Osteoblast (primary cell): ENCODE data around the gene HOXA11. TPM values are rescaled to one million over a fixed set of nuclear protein-coding genes. Genes with fewer than 3 reads are reported as not detected.

ENCODE experiments used
- DNase-seq: peaks from one replicate; pipeline ENCODE4 v3.0.0; 2011; ENCODE audit warnings: low spot score, mixed read lengths; ENCODE audit not compliant: insufficient read length; ENCODE audit errors: missing footprints
- H2AFZ ChIP-seq: 2 replicates; pipeline ENCODE4 v1.6.0; 2011; ENCODE audit warnings: mild to moderate bottlenecking, low read length
- H3K27ac ChIP-seq: 2 replicates; pipeline ENCODE4 v1.5.1; 2011; ENCODE audit warnings: mild to moderate bottlenecking, low read depth, low read length, moderate library complexity
- H3K27me3 ChIP-seq: 2 replicates; pipeline ENCODE4 v1.6.0; 2012; ENCODE audit warnings: mild to moderate bottlenecking, control low read depth, inconsistent platforms, low read length, moderate library complexity; ENCODE audit not compliant: insufficient read depth
- H3K36me3 ChIP-seq: 2 replicates; pipeline ENCODE4 v1.5.1; 2011; ENCODE audit warnings: mild to moderate bottlenecking, low read length, control low read depth, moderate library complexity; ENCODE audit not compliant: insufficient read depth
- H3K4me1 ChIP-seq: 2 replicates; pipeline ENCODE4 v1.5.1; 2011; ENCODE audit warnings: mild to moderate bottlenecking, low read length, control low read depth, moderate library complexity; ENCODE audit not compliant: insufficient read depth
- H3K4me2 ChIP-seq: 2 replicates; pipeline ENCODE4 v1.6.0; 2011; ENCODE audit warnings: mild to moderate bottlenecking, low read length; ENCODE audit not compliant: insufficient read depth
- H3K4me3 ChIP-seq: fragments of 200-600 bp; sonication (generic); 3 replicates; pipeline ENCODE4 v1.5.1; 2012; ENCODE audit warnings: mild to moderate bottlenecking, low read length, inconsistent platforms; ENCODE audit not compliant: insufficient read depth
- H3K79me2 ChIP-seq: 2 replicates; pipeline ENCODE4 v1.6.0; 2012; ENCODE audit warnings: mild to moderate bottlenecking, low read length, control low read depth, inconsistent platforms; ENCODE audit not compliant: insufficient read depth
- H3K9me3 ChIP-seq: 2 replicates; pipeline ENCODE4 v1.5.1; 2011; ENCODE audit warnings: low read depth, low read length, control low read depth
- H4K20me1 ChIP-seq: 2 replicates; pipeline ENCODE4 v1.6.0; 2012; ENCODE audit warnings: mild to moderate bottlenecking, low read length, control low read depth; ENCODE audit not compliant: insufficient read depth
- total RNA-seq: library from RNA; depleted of rRNA; stranded (reverse); fragments of >200 nt; gene quantifications from 2 replicates; pipeline ENCODE4 v1.2.3, GENCODE V29; 2012
- TF ChIP-seq, protein P1 (sequence below): IDR thresholded peaks from 2 replicates; pipeline ENCODE4 v1.5.1; 2011; ENCODE audit warnings: mild to moderate bottlenecking, low read depth, low read length, moderate library complexity; ENCODE audit errors: extremely low read depth

Gene HOXA11
- total RNA-seq, 1 donor, result 15.2 TPM

DNA sequence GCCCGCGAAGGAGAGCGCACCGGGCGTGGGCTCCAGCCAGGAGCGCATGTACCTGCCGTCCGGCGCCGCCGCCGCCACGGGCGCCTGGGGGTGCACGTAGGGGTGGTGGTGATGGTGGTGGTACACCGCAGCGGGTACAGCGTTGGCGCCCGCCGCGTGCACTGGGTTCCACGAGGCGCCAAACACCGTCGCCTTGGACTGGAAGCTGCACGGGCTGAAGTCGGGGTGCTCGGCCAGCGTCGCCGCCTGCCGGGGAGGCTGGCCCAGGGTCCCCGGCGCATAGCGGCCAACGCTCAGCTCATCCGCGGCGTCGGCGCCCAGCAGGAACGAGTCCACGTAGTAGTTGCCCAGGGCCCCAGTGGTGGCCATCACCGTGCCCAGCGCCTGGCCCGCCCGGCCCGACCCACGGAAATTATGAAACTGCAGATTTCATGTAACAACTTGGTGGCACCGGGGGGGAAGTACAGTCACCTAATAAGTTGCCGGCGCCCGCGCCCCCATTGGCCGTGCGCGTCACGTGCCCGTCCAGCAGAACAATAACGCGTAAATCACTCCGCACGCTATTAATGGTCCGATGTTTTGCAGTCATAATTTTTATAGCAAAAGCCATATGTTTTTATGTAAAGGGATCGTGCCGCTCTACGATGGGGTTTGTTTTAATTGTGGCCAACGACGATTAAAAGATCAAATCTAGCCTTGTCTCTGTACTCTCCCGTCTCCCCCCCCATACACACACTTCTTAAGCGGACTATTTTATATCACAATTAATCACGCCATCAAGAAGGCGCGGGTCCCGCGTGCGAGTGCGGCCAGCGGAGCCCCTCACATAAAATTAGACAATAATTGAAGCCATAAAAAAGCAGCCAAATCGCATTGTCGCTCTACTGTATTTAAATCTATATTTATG lies 19.7 kb downstream of the HOXA11 start, which contains the start of gene HOXA9:
HOXA9 (minus strand) TSS at position 449 of the 907 bp plus-strand sequence; CDS start at position 369, 80 bp downstream.
- Histone ChIP-seq H3K79me2 (peaks cover 97% of the 10 kb centered on the region), H3K27ac (peak within 1 kb of the TSS; percentile 95), H3K4me1 (peaks cover 32% of the 10 kb centered on the region), H2AFZ (peak within 1 kb of the TSS; percentile 84), H3K9me3 (no peaks in the 10 kb centered on the region), H3K36me3 (peaks cover 18% of the 10 kb centered on the region), H3K4me2 (peak within 1 kb of the TSS; percentile 99), H3K4me3 (peak within 1 kb of the TSS; percentile 75), H4K20me1 (peaks cover 17% of the 10 kb centered on the region), H3K27me3 (no peaks in the 10 kb centered on the region)
- TF ChIP-seq, protein P1, sequence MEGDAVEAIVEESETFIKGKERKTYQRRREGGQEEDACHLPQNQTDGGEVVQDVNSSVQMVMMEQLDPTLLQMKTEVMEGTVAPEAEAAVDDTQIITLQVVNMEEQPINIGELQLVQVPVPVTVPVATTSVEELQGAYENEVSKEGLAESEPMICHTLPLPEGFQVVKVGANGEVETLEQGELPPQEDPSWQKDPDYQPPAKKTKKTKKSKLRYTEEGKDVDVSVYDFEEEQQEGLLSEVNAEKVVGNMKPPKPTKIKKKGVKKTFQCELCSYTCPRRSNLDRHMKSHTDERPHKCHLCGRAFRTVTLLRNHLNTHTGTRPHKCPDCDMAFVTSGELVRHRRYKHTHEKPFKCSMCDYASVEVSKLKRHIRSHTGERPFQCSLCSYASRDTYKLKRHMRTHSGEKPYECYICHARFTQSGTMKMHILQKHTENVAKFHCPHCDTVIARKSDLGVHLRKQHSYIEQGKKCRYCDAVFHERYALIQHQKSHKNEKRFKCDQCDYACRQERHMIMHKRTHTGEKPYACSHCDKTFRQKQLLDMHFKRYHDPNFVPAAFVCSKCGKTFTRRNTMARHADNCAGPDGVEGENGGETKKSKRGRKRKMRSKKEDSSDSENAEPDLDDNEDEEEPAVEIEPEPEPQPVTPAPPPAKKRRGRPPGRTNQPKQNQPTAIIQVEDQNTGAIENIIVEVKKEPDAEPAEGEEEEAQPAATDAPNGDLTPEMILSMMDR, result no peak
- peak; percentile 99 for DNase-seq

DNA sequence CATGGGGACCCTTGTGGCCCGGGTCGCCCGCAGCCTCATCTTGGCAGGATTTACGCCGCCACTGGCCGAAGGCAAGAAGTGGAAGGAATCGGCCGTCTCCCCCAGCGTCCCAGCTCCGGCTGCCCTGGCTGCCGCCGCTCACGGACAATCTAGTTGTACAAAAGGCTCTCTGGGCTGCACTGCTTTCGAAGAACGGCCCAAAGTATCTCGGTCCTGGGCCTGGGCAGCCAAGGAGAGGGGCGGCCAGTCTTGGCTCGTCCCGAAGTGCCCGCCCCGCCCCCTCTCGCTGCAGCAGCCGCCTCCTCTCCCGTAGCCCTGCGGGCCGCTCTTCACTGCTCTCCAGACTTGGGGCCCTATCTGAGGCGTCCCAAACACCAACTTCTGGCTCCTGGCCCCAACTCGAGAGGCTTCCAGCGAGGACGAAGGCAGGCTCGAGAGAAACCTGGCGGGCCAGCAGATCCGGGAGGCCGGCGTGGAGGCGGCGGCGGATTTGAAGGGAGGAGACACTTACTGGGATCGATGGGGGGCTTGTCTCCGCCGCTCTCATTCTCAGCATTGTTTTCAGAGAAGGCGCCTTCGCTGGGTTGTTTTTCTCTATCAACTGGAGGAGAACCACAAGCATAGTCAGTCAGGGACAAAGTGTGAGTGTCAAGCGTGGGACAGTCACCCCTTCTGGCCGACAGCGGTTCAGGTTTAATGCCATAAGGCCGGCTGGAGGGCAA lies 20.5 kb downstream of the HOXA11 start:
- peaks cover 32% of the 10 kb centered on the region for H3K4me1 ChIP-seq
- H4K20me1 ChIP-seq, result peaks cover 17% of the 10 kb centered on the region
- peak overlapping the region; percentile 95 for H3K27ac ChIP-seq
- H2AFZ ChIP-seq, result no peak overlapping the region
- no peaks in the 10 kb centered on the region for H3K9me3 ChIP-seq
- TF ChIP-seq, protein P1, result peak; percentile 26
- no peaks in the 10 kb centered on the region for H3K27me3 ChIP-seq
- DNase-seq, result peak; percentile 92
- H3K4me2 ChIP-seq, result peak overlapping the region; percentile 99
- peak overlapping the region; percentile 75 for H3K4me3 ChIP-seq
- peaks cover 18% of the 10 kb centered on the region for H3K36me3 ChIP-seq
- H3K79me2 ChIP-seq, result peaks cover 94% of the 10 kb centered on the region

DNA sequence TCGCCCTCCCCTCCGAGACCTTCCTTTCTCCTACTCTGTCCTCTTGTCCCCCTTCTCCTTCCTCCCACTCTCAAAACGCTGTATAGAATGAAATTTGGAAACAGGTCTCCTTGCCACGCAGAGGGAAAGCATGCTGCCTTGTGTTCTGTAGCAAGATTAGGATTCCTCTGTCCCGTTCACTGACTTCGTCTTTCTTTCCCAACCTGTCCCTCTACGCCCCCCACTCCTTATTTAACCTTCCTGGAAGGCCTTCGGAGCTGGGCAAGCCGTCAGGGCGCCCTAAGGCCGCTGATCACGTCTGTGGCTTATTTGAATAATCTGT lies 21.0 kb downstream of the HOXA11 start:
- peaks cover 89% of the 10 kb centered on the region for H3K79me2 ChIP-seq
- no peak overlapping the region for H2AFZ ChIP-seq
- DNase-seq, result peak; percentile 91
- H3K4me2 ChIP-seq, result peak overlapping the region; percentile 99
- peaks cover 17% of the 10 kb centered on the region for H4K20me1 ChIP-seq
- no peaks in the 10 kb centered on the region for H3K27me3 ChIP-seq
- peaks cover 32% of the 10 kb centered on the region for H3K4me1 ChIP-seq
- H3K36me3 ChIP-seq, result peaks cover 18% of the 10 kb centered on the region
- TF ChIP-seq, protein P1, result no peak
- peak overlapping the region; percentile 95 for H3K27ac ChIP-seq
- no peaks in the 10 kb centered on the region for H3K9me3 ChIP-seq
- peak overlapping the region; percentile 75 for H3K4me3 ChIP-seq
